ENCODE measurements around the gene POLR2C. TPM values are rescaled to one million over a fixed set of nuclear protein-coding genes. Genes with fewer than 3 reads are reported as not detected.

Gene POLR2C
- total and polyA plus RNA-seq, 10 donors = 23.2 to 75.6 (median 49.0) TPM

GRCh38 chr16:57509231-57509923 is 46.9 kb downstream of the POLR2C start:
- TF ChIP-seq CTCF (IDR thresholded peaks at IDR 0.05 in 8 of 11, conservative IDR thresholded peaks at IDR 0.05 in 3 of 11) (no peak), POLR2A (IDR thresholded peaks at IDR 0.05) (no peak), POLR2AphosphoS5 (IDR thresholded peaks at IDR 0.05) (no peak)
- no peaks in the 10 kb centered on the region for H3K9me3 ChIP-seq
- no peak for DNase-seq
- 82 to 85% (median 83%) methylated on average over 12 of the region's 12 CpGs for WGBS, 5 donors
- no peak overlapping the region for H3K27ac ChIP-seq
- H3K27me3 ChIP-seq (replicated peaks in 1 of 7) = no peaks in the 10 kb centered on the region
- intact Hi-C loops (cut with DNase I; ENCODE audit: low total_unique reads) = no loop called here
- peaks cover 0 to 23% (median 4%) of the 10 kb centered on the region in 6 donors for H3K36me3 ChIP-seq
- peaks cover 8 to 47% (median 23%) of the 10 kb centered on the region in 6 donors for H3K4me1 ChIP-seq
- H3K4me3 ChIP-seq = no peak overlapping the region

GRCh38 chr16:57510016-57510871 is 47.8 kb downstream of the POLR2C start:
- Histone ChIP-seq H3K36me3 (peaks cover 0 to 32% (median 4%) of the 10 kb centered on the region in 6 donors), H3K4me3 (no peak overlapping the region), H3K27ac (peak overlapping the region in 1 of 8 donors; percentile 30), H3K4me1 (peaks cover 8 to 56% (median 32%) of the 10 kb centered on the region in 6 donors), H3K27me3 (replicated peaks in 1 of 7) (no peaks in the 10 kb centered on the region), H3K9me3 (no peaks in the 10 kb centered on the region)
- TF ChIP-seq POLR2AphosphoS5 (IDR thresholded peaks at IDR 0.05) (no peak), POLR2A (IDR thresholded peaks at IDR 0.05) (no peak), CTCF (IDR thresholded peaks at IDR 0.05 in 8 of 11, conservative IDR thresholded peaks at IDR 0.05 in 3 of 11) (no peak)
- intact Hi-C loops (cut with DNase I; ENCODE audit: low total_unique reads) = loop anchor here (10.0 kb wide), 1 partner anchor 45 kb away; the partner anchor contains the start of gene POLR2C
- 61 to 80% (median 75%) methylated on average over 10 of the region's 10 CpGs for WGBS, 5 donors
- DNase-seq = no peak

- no peak for DNase-seq
- H3K4me1 ChIP-seq = peaks cover 8 to 52% (median 32%) of the 10 kb centered on the region in 6 donors
- no peak overlapping the region for H3K4me3 ChIP-seq
- H3K9me3 ChIP-seq = no peaks in the 10 kb centered on the region
- TF ChIP-seq POLR2AphosphoS5 (IDR thresholded peaks at IDR 0.05) = no peak
- TF ChIP-seq POLR2A (IDR thresholded peaks at IDR 0.05) = no peak
- TF ChIP-seq CTCF (IDR thresholded peaks at IDR 0.05 in 8 of 11, conservative IDR thresholded peaks at IDR 0.05 in 3 of 11) = no peak
- H3K27me3 ChIP-seq (replicated peaks in 1 of 7) = no peaks in the 10 kb centered on the region
- H3K36me3 ChIP-seq = peaks cover 0 to 52% (median 6%) of the 10 kb centered on the region in 6 donors
- intact Hi-C loops (cut with DNase I; ENCODE audit: low total_unique reads) = loop anchor here (10.0 kb wide), 1 partner anchor 48 kb away; the partner anchor contains the start of gene POLR2C
- 94 to 97% (median 96%) methylated on average over 12 to 23 of the region's 23 CpGs for WGBS, 5 donors
- H3K27ac ChIP-seq = peak overlapping the region in 3 of 8 donors; percentile 22 to 46 (median 34)
These were observed 50.0 kb downstream of the POLR2C start for GRCh38 chr16:57512296-57513001.

Measured in spleen (tissue), 11 donors.